Astrocyte (in vitro differentiated cells and primary cell): ENCODE data around the gene RIMBP2. TPM values are rescaled to one million over a fixed set of nuclear protein-coding genes. Genes with fewer than 3 reads are reported as not detected.

Experiments
- DNase-seq: peaks from one replicate; pipeline ENCODE4 v3.0.0-alpha.2; 2010; ENCODE audit warnings: low read depth
- FAIRE-seq: peaks from 2 replicates; lab custom pipeline; 2011; peaks lifted over from hg19 to GRCh38; lab: Jason Lieb, UNC
- H2AFZ ChIP-seq: 2 replicates; pipeline ENCODE4 v1.6.0; 2012; ENCODE audit warnings: low read depth, low read length, inconsistent platforms
- H3K27ac ChIP-seq: 2 replicates; pipeline ENCODE4 v1.5.1; 2011; ENCODE audit warnings: low read depth, low read length, inconsistent platforms
- H3K27me3 ChIP-seq: 2 replicates; pipeline ENCODE4 v1.6.0; 2011; ENCODE audit warnings: low read length, inconsistent platforms; ENCODE audit not compliant: insufficient read depth
- H3K36me3 ChIP-seq: 2 replicates; pipeline ENCODE4 v1.5.1; 2011; ENCODE audit warnings: low read length, inconsistent platforms; ENCODE audit not compliant: insufficient read depth
- H3K4me1 ChIP-seq: 2 replicates; pipeline ENCODE4 v1.5.1; 2011; ENCODE audit warnings: low read length, inconsistent platforms; ENCODE audit not compliant: insufficient read depth
- H3K4me2 ChIP-seq: 2 replicates; pipeline ENCODE4 v1.6.0; 2012; ENCODE audit warnings: low read length, inconsistent platforms
- H3K4me3 ChIP-seq: 2 replicates; pipeline ENCODE4 v1.5.1; 2011; ENCODE audit warnings: low read depth, mild to moderate bottlenecking, low read length, inconsistent platforms; ENCODE audit not compliant: insufficient read depth
- H3K79me2 ChIP-seq: 2 replicates; pipeline ENCODE4 v1.6.0; 2012; ENCODE audit warnings: mild to moderate bottlenecking, low read length, inconsistent platforms; ENCODE audit not compliant: insufficient read depth
- H3K9ac ChIP-seq: 2 replicates; pipeline ENCODE4 v1.6.0; 2012; ENCODE audit warnings: mild to moderate bottlenecking, low read length, inconsistent platforms
- H3K9me3 ChIP-seq: 2 replicates; pipeline ENCODE4 v1.5.1; 2012; ENCODE audit warnings: low read depth, mild to moderate bottlenecking, low read length, inconsistent platforms; ENCODE audit not compliant: insufficient read depth
- H4K20me1 ChIP-seq: 2 replicates; pipeline ENCODE4 v1.6.0; 2012; ENCODE audit warnings: low read length, inconsistent platforms; ENCODE audit not compliant: insufficient read depth
- H3K27ac Mint-ChIP-seq: one replicate; pipeline ENCODE4 v1.8.0; 2021; ENCODE audit warnings: mild to moderate bottlenecking, mixed read lengths; ENCODE audit not compliant: unreplicated experiment
- H3K27me3 Mint-ChIP-seq: one replicate; pipeline ENCODE4 v1.8.0; 2021; ENCODE audit warnings: low read depth, mixed read lengths; ENCODE audit not compliant: unreplicated experiment
- H3K36me3 Mint-ChIP-seq: one replicate; pipeline ENCODE4 v1.8.0; 2021; ENCODE audit warnings: low read depth, mixed read lengths; ENCODE audit not compliant: unreplicated experiment
- H3K4me1 Mint-ChIP-seq: one replicate; pipeline ENCODE4 v1.8.0; 2021; ENCODE audit warnings: low read depth, mixed read lengths; ENCODE audit not compliant: unreplicated experiment
- H3K4me3 Mint-ChIP-seq: one replicate; pipeline ENCODE4 v1.8.0; 2021; ENCODE audit warnings: mild to moderate bottlenecking, moderate library complexity, mixed read lengths; ENCODE audit not compliant: unreplicated experiment
- H3K9me3 Mint-ChIP-seq: one replicate; pipeline ENCODE4 v1.8.0; 2021; ENCODE audit warnings: mild to moderate bottlenecking, mixed read lengths; ENCODE audit not compliant: unreplicated experiment
- EZH2 ChIP-seq: IDR thresholded peaks from 2 replicates; pipeline ENCODE4 v1.6.1; 2012; ENCODE audit warnings: mild to moderate bottlenecking, low read length, inconsistent platforms; ENCODE audit not compliant: insufficient read depth
- total RNA-seq: library from RNA; stranded (reverse); gene quantifications from 2 replicates; pipeline ENCODE4 v1.2.1, GENCODE V29; 2021
- TF ChIP-seq, protein P1 (sequence below): IDR thresholded peaks from 2 replicates; pipeline ENCODE4 v1.5.1; 2011; ENCODE audit warnings: low read depth, mild to moderate bottlenecking, inconsistent platforms, low read length, moderate library complexity; ENCODE audit not compliant: insufficient read depth

Gene RIMBP2
- total RNA-seq, 1 donor from 2014 or later = 2.2 TPM

DNA sequence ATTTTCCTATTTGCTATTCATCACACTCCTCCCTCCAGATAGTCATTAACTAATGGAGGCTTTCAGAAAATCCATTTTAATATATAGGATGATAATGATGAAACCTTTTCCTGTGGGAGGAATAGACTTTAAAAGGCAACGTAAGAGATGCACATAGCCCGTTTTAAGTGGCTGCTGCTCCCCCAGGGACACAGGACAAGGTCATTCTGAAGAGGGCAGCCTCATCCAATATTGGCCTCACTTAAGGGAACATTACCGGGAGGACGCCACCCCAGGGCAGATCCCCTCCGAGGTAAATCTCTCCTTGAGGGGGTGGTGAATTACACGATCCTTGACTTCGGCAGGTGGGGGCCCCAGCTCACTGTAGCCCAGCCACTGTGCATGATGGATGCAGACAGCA is 246.5 kb downstream of the RIMBP2 start:
- Mint-ChIP-seq H3K27ac (no peak overlapping the region), H3K4me3 (no peak overlapping the region), H3K27me3 (no peaks in the 10 kb centered on the region), H3K36me3 (no peaks in the 10 kb centered on the region), H3K9me3 (peaks cover 23% of the 10 kb centered on the region), H3K4me1 (no peaks in the 10 kb centered on the region)
- Histone ChIP-seq H3K9ac (no peak overlapping the region), H4K20me1 (no peaks in the 10 kb centered on the region), H3K4me2 (no peak overlapping the region), H3K27ac (no peak overlapping the region), H3K79me2 (no peaks in the 10 kb centered on the region), H3K4me3 (no peak overlapping the region), H3K9me3 (peaks cover 7% of the 10 kb centered on the region), H3K27me3 (no peaks in the 10 kb centered on the region), H3K4me1 (no peaks in the 10 kb centered on the region), H3K36me3 (no peaks in the 10 kb centered on the region), H2AFZ (no peak overlapping the region)
- no peak for DNase-seq
- FAIRE-seq = no peak
- TF ChIP-seq EZH2 = no peak
- TF ChIP-seq, protein P1, sequence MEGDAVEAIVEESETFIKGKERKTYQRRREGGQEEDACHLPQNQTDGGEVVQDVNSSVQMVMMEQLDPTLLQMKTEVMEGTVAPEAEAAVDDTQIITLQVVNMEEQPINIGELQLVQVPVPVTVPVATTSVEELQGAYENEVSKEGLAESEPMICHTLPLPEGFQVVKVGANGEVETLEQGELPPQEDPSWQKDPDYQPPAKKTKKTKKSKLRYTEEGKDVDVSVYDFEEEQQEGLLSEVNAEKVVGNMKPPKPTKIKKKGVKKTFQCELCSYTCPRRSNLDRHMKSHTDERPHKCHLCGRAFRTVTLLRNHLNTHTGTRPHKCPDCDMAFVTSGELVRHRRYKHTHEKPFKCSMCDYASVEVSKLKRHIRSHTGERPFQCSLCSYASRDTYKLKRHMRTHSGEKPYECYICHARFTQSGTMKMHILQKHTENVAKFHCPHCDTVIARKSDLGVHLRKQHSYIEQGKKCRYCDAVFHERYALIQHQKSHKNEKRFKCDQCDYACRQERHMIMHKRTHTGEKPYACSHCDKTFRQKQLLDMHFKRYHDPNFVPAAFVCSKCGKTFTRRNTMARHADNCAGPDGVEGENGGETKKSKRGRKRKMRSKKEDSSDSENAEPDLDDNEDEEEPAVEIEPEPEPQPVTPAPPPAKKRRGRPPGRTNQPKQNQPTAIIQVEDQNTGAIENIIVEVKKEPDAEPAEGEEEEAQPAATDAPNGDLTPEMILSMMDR = no peak

DNA sequence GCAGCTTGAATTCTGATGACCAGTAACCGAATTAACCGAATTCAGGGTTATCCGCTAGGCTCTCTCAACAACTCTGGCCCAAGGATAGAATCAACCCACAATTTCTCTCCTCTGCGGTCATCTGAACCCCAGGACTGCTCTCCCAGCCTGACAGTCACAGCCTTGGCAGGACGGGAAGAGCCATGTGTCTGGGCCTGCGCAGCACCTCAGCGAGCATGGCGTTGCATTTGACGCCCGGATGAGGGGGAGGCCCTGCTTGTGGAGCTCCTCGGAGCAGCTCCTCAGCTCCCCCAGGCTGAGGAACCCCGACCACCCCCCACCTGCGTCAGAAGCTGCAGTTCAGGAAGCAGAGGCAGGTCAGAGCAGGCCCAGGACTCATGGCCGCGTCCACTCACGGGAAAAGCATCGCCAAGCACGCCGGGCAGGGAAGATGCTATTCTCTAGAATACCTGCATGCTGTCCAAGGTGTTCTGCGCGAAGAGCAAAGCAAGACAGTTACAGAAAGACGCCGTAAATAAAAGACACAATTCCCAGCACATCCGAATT is 247.3 kb downstream of the RIMBP2 start:
- no peak overlapping the region for H3K4me3 Mint-ChIP-seq
- H3K27ac ChIP-seq = no peak overlapping the region
- no peak overlapping the region for H3K27ac Mint-ChIP-seq
- H3K4me2 ChIP-seq = no peak overlapping the region
- no peaks in the 10 kb centered on the region for H3K27me3 Mint-ChIP-seq
- H3K36me3 Mint-ChIP-seq = no peaks in the 10 kb centered on the region
- H3K9me3 ChIP-seq = peaks cover 11% of the 10 kb centered on the region
- H3K79me2 ChIP-seq = no peaks in the 10 kb centered on the region
- no peak overlapping the region for H3K9ac ChIP-seq
- no peaks in the 10 kb centered on the region for H3K36me3 ChIP-seq
- no peak overlapping the region for H3K4me3 ChIP-seq
- no peak for DNase-seq
- H3K4me1 ChIP-seq = no peaks in the 10 kb centered on the region
- no peak for FAIRE-seq
- TF ChIP-seq, protein P1 = no peak
- TF ChIP-seq EZH2 = no peak
- no peaks in the 10 kb centered on the region for H3K4me1 Mint-ChIP-seq
- H2AFZ ChIP-seq = no peak overlapping the region
- H3K27me3 ChIP-seq = no peaks in the 10 kb centered on the region
- peaks cover 23% of the 10 kb centered on the region for H3K9me3 Mint-ChIP-seq
- H4K20me1 ChIP-seq = no peaks in the 10 kb centered on the region

DNA sequence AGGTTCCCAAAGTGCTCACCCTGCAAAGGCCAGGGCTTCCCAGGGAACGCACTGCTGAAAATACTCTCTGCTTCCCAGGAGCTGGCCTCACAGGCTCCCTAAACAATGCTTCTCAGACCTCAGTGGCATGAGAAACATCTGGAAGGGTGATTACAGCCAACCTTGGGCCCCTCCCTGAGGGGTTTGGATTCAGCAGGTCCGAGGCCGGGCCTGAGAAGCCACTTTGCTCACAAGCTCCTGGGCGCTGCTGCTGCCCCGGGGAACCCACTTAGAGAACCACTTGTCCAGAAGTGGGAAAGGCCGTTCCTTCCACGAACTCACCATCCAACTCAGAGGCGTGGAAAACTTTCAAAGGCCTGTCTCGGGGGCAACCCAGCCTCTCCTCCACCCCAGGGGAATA is 247.9 kb downstream of the RIMBP2 start:
- Histone ChIP-seq H3K79me2 (no peaks in the 10 kb centered on the region), H4K20me1 (no peaks in the 10 kb centered on the region), H3K9me3 (peaks cover 15% of the 10 kb centered on the region), H3K4me2 (no peak overlapping the region), H3K27me3 (no peaks in the 10 kb centered on the region), H3K4me3 (no peak overlapping the region), H3K36me3 (no peaks in the 10 kb centered on the region), H3K4me1 (no peaks in the 10 kb centered on the region), H3K27ac (no peak overlapping the region), H2AFZ (no peak overlapping the region), H3K9ac (no peak overlapping the region)
- no peak for FAIRE-seq
- Mint-ChIP-seq H3K27me3 (no peaks in the 10 kb centered on the region), H3K4me1 (no peaks in the 10 kb centered on the region), H3K36me3 (no peaks in the 10 kb centered on the region), H3K9me3 (peaks cover 27% of the 10 kb centered on the region), H3K4me3 (no peak overlapping the region), H3K27ac (no peak overlapping the region)
- no peak for DNase-seq
- TF ChIP-seq EZH2 = no peak
- TF ChIP-seq, protein P1 = no peak
